ENCODE data around the gene TMEM200C. TPM values are rescaled to one million over a fixed set of nuclear protein-coding genes. Genes with fewer than 3 reads are reported as not detected.

TMEM200C gene
- total and polyA plus RNA-seq, 10 of the 15 experiments (the other 5 are each of a cell fraction or from before 2014, with no cell fraction given) = not detected

- DNase-seq (ENCODE audit: low read depth, low spot score) (no peak), ATAC-seq (no peak), FAIRE-seq (no peak)
- Histone ChIP-seq H3K27ac (ENCODE audit: control insufficient read depth, insufficient read depth) (no peak overlapping the region), H3K4me2 (ENCODE audit: control insufficient read depth, insufficient read depth) (no peak overlapping the region), H3K79me2 (ENCODE audit: control insufficient read depth, insufficient read depth, low read length) (no peaks in the 10 kb centered on the region), H3K4me3 (no peak overlapping the region), H4K20me1 (ENCODE audit: control insufficient read depth, insufficient read depth) (no peaks in the 10 kb centered on the region), H3K4me1 (ENCODE audit: control insufficient read depth, insufficient read depth, low read length) (no peaks in the 10 kb centered on the region), H3K27me3 (replicated peaks in 1 of 2; ENCODE audit: control insufficient read depth in 2 of 2, insufficient read depth in 2 of 2, low read length in 1 of 2) (no peaks in the 10 kb centered on the region; a peak in 1 of 4 replicates), H3K9me3 (replicated peaks; ENCODE audit: control insufficient read depth, insufficient read depth, low read length) (no peaks in the 10 kb centered on the region), H3K9ac (ENCODE audit: control insufficient read depth, insufficient read depth, low read length) (no peak overlapping the region), H2AFZ (ENCODE audit: control insufficient read depth, low read depth, low read length) (no peak overlapping the region), H3K36me3 (ENCODE audit: control insufficient read depth in 2 of 2, insufficient read depth in 2 of 2, low read length in 1 of 2) (no peaks in the 10 kb centered on the region)
- ChIA-PET SMC1A (ENCODE audit: uncharacterized antibody, unreplicated experiment) (interaction anchor here (1.1 to 1.3 kb wide), 2 partner anchors 529 to 609 kb away, joined by 3 read pairs; no protein-coding TSS in a partner anchor), POLR2A (no interaction called here), CTCF (no interaction called here), RAD21 (ENCODE audit: unreplicated experiment) (no interaction called here)
- WGBS (ENCODE audit: insufficient coverage, insufficient replicate concordance, low lambda C conversion rate, missing lambda C conversion rate) = 30% methylated on average over 3 of the region's 3 CpGs
- no TSS peak for BruUV-seq (replicated peaks)
- in situ Hi-C loops (cut with MboI) (loop anchor here (5.0 kb wide), 1 partner anchor 649 kb away; no protein-coding TSS in a partner anchor), intact Hi-C loops (cut with micrococcal nuclease; ENCODE audit: unreplicated experiment) (no loop called here)
- TF ChIP-seq, protein P1, sequence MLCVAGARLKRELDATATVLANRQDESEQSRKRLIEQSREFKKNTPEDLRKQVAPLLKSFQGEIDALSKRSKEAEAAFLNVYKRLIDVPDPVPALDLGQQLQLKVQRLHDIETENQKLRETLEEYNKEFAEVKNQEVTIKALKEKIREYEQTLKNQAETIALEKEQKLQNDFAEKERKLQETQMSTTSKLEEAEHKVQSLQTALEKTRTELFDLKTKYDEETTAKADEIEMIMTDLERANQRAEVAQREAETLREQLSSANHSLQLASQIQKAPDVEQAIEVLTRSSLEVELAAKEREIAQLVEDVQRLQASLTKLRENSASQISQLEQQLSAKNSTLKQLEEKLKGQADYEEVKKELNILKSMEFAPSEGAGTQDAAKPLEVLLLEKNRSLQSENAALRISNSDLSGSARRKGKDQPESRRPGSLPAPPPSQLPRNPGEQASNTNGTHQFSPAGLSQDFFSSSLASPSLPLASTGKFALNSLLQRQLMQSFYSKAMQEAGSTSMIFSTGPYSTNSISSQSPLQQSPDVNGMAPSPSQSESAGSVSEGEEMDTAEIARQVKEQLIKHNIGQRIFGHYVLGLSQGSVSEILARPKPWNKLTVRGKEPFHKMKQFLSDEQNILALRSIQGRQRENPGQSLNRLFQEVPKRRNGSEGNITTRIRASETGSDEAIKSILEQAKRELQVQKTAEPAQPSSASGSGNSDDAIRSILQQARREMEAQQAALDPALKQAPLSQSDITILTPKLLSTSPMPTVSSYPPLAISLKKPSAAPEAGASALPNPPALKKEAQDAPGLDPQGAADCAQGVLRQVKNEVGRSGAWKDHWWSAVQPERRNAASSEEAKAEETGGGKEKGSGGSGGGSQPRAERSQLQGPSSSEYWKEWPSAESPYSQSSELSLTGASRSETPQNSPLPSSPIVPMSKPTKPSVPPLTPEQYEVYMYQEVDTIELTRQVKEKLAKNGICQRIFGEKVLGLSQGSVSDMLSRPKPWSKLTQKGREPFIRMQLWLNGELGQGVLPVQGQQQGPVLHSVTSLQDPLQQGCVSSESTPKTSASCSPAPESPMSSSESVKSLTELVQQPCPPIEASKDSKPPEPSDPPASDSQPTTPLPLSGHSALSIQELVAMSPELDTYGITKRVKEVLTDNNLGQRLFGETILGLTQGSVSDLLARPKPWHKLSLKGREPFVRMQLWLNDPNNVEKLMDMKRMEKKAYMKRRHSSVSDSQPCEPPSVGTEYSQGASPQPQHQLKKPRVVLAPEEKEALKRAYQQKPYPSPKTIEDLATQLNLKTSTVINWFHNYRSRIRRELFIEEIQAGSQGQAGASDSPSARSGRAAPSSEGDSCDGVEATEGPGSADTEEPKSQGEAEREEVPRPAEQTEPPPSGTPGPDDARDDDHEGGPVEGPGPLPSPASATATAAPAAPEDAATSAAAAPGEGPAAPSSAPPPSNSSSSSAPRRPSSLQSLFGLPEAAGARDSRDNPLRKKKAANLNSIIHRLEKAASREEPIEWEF (IDR thresholded peaks at IDR 0.05; ENCODE audit: insufficient replicate concordance, low read depth, low read length) = no peak
- TF ChIP-seq ZZZ3 (IDR thresholded peaks at IDR 0.05; ENCODE audit: control insufficient read depth, insufficient read length, low read depth) (no peak), IRF4 (IDR thresholded peaks at IDR 0.05; ENCODE audit: low read depth, low read length) (no peak), USF1 (IDR thresholded peaks at IDR 0.05; ENCODE audit: borderline replicate concordance, extremely low read length, insufficient read depth, low read depth, low read length) (no peak), PML (IDR thresholded peaks at IDR 0.05; ENCODE audit: low read length) (no peak)
- TF ChIP-seq, protein P2, sequence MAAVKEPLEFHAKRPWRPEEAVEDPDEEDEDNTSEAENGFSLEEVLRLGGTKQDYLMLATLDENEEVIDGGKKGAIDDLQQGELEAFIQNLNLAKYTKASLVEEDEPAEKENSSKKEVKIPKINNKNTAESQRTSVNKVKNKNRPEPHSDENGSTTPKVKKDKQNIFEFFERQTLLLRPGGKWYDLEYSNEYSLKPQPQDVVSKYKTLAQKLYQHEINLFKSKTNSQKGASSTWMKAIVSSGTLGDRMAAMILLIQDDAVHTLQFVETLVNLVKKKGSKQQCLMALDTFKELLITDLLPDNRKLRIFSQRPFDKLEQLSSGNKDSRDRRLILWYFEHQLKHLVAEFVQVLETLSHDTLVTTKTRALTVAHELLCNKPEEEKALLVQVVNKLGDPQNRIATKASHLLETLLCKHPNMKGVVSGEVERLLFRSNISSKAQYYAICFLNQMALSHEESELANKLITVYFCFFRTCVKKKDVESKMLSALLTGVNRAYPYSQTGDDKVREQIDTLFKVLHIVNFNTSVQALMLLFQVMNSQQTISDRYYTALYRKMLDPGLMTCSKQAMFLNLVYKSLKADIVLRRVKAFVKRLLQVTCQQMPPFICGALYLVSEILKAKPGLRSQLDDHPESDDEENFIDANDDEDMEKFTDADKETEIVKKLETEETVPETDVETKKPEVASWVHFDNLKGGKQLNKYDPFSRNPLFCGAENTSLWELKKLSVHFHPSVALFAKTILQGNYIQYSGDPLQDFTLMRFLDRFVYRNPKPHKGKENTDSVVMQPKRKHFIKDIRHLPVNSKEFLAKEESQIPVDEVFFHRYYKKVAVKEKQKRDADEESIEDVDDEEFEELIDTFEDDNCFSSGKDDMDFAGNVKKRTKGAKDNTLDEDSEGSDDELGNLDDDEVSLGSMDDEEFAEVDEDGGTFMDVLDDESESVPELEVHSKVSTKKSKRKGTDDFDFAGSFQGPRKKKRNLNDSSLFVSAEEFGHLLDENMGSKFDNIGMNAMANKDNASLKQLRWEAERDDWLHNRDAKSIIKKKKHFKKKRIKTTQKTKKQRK (IDR thresholded peaks at IDR 0.05; ENCODE audit: low read depth, low read length) = no peak
Measured at GRCh38 chr18:5872886-5873285, 22.4 kb downstream of the TMEM200C start.

Measured in GM12878 (cell line).